GM12878 (cell line): ENCODE measurements around the gene BBX. TPM values are rescaled to one million over a fixed set of nuclear protein-coding genes. Genes with fewer than 3 reads are reported as not detected.

Source experiments
- ATAC-seq: fragments of 200-7000 bp; cut with Tn5 transposase; 3 replicates; pipeline ENCODE4 v1.9.1; 2020; ENCODE audit warnings: mild to moderate bottlenecking, moderate library complexity
- BruUV-seq: library from RNA; stranded (reverse); fragments of 400-500 nt; replicated peaks from 2 replicates; lab custom pipeline; 2021; lab: Mats Ljungman, UMichigan
- CTCF ChIA-PET: fragments of 300-600 bp; sonication (Branson Sonifier 250); formaldehyde crosslinking; extraction: SDS; loops from one replicate; lab custom pipeline; 2021; ENCODE audit warnings: inconsistent platforms; lab: Yijun Ruan, JAX
- POLR2A ChIA-PET: fragments of 350-600 bp; formaldehyde crosslinking; extraction: SDS; loops from one replicate; lab custom pipeline; 2021; ENCODE audit warnings: inconsistent platforms; lab: Charles Lee
- RAD21 ChIA-PET: fragments of 300-600 bp; sonication (Branson Sonifier 250); formaldehyde crosslinking; loops from one replicate; lab custom pipeline; 2023; ENCODE audit warnings: antibody characterized with exemption; ENCODE audit not compliant: unreplicated experiment; lab: Charles Lee
- SMC1A ChIA-PET: fragments of 300-600 bp; sonication (Branson Sonifier 250); formaldehyde crosslinking; loops from one replicate; lab custom pipeline; 2023; ENCODE audit not compliant: unreplicated experiment, uncharacterized antibody; lab: Charles Lee
- DNase-seq: peaks from one replicate; pipeline ENCODE4 v3.0.0-alpha.2; 2011; ENCODE audit warnings: low read depth, low spot score
- FAIRE-seq: peaks from 3 replicates; lab custom pipeline; 2011; peaks lifted over from hg19 to GRCh38; lab: Jason Lieb, UNC
- H2AFZ ChIP-seq: 2 replicates; pipeline ENCODE4 v1.6.0; 2011; ENCODE audit warnings: low read depth, low read length, control low read depth; ENCODE audit not compliant: control insufficient read depth
- H3K27ac ChIP-seq: 2 replicates; pipeline ENCODE4 v1.5.1; 2011; ENCODE audit warnings: control low read depth; ENCODE audit not compliant: control insufficient read depth, insufficient read depth
- H3K27me3 ChIP-seq, 2 experiments: replicated peaks in 1 of 2; 2 replicates each; pipeline versions ENCODE4 v1.6.0 to v1.6.1; 2011; ENCODE audit warnings: low read length in 1 of 2; ENCODE audit not compliant: control insufficient read depth in 2 of 2, insufficient read depth in 2 of 2
- H3K36me3 ChIP-seq, 2 experiments: 2 replicates each; pipeline ENCODE4 v1.5.1; 2011; ENCODE audit warnings: low read length in 1 of 2; ENCODE audit not compliant: control insufficient read depth in 2 of 2, insufficient read depth in 2 of 2
- H3K4me1 ChIP-seq: 2 replicates; pipeline ENCODE4 v1.6.1; 2011; ENCODE audit warnings: mild to moderate bottlenecking, low read length, moderate library complexity, mixed read lengths; ENCODE audit not compliant: control insufficient read depth, insufficient read depth
- H3K4me2 ChIP-seq: 2 replicates; pipeline ENCODE4 v1.6.0; 2011; ENCODE audit warnings: control low read depth; ENCODE audit not compliant: control insufficient read depth, insufficient read depth
- H3K4me3 ChIP-seq: fragments of 200-600 bp; sonication (generic); 2 replicates; pipeline ENCODE4 v1.5.1; 2016
- H3K79me2 ChIP-seq: 2 replicates; pipeline ENCODE4 v1.6.0; 2011; ENCODE audit warnings: low read length; ENCODE audit not compliant: control insufficient read depth, insufficient read depth
- H3K9ac ChIP-seq: 2 replicates; pipeline ENCODE4 v1.8.0; 2011; ENCODE audit warnings: low read length, control low read depth, mixed read lengths; ENCODE audit not compliant: control insufficient read depth, insufficient read depth
- H3K9me3 ChIP-seq: replicated peaks from 3 replicates; pipeline ENCODE4 v1.5.1; 2011; ENCODE audit warnings: mild to moderate bottlenecking, low read length; ENCODE audit not compliant: control insufficient read depth, insufficient read depth
- H4K20me1 ChIP-seq: 2 replicates; pipeline ENCODE4 v1.6.0; 2011; ENCODE audit not compliant: control insufficient read depth, insufficient read depth
- BCL11A ChIP-seq: IDR thresholded peaks from 2 replicates; pipeline ENCODE4 v1.6.1; 2011; ENCODE audit warnings: low read depth, low read length
- EGR1 ChIP-seq, 2 experiments: IDR thresholded peaks; 1 replicate in 1 of 2; 2 replicates in 1 of 2; pipeline ENCODE4 v1.6.1; 2011 to 2012; ENCODE audit warnings: low read depth in 2 of 2, low read length in 2 of 2, borderline replicate concordance in 1 of 2, mild to moderate bottlenecking in 1 of 2, moderate library complexity in 1 of 2
- MTA2 ChIP-seq: fragments of 450-650 bp; IDR thresholded peaks from 2 replicates; pipeline ENCODE4 v1.6.1; 2016; ENCODE audit warnings: low read depth, mild to moderate bottlenecking, moderate library complexity
- NR2F1 ChIP-seq: fragments of 450-650 bp; conservative IDR thresholded peaks from 2 replicates; pipeline ENCODE4 v1.6.1; 2017; ENCODE audit warnings: mild to moderate bottlenecking
- RBBP5 ChIP-seq: fragments of 200-600 bp; sonication (generic); conservative IDR thresholded peaks from 2 replicates; pipeline ENCODE4 v1.6.1; 2016
- WRNIP1 ChIP-seq: IDR thresholded peaks from 2 replicates; pipeline ENCODE4 v1.6.1; 2011; ENCODE audit warnings: low read depth, low read length, improper control_type of control experiment, borderline replicate concordance
- WGBS: methylation state at CpG from one replicate; pipeline ENCODE4 v1.1.6; 2016; ENCODE audit warnings: low lambda C conversion rate; ENCODE audit not compliant: insufficient replicate concordance, insufficient coverage; ENCODE audit errors: missing lambda C conversion rate; 5-methylcytosine and 5-hydroxymethylcytosine counted together
- in situ Hi-C: fragments of 300-500 bp; cut with MboI; formaldehyde crosslinking; loops from 9 replicates; pipeline ENCODE4 v1.14.3; 2018; ENCODE audit warnings: mixed read lengths
- intact Hi-C: fragments of 100-400 bp; cut with micrococcal nuclease; formaldehyde crosslinking; loops from one replicate; pipeline ENCODE4 v1.14.2; 2022; ENCODE audit not compliant: unreplicated experiment
- polyA plus RNA-seq, 11 experiments: library from polyadenylated mRNA; depleted of rRNA in 4 of 11; unstranded in 6 of 11; stranded (reverse) in 5 of 11; fragments of >200 nt; fragmentation: Nextera tagmentation in 4 of 11; fragmentation: Illumina TruSeq in 1 of 11; extraction: Ambion mirVana in 4 of 11; extraction: Trizol in 1 of 11; gene quantifications; 1 replicate in 1 of 11; 2 replicates in 10 of 11; pipeline versions ENCODE4 v1.2.1 to v1.2.3, GENCODE V29; 2011 to 2016; ENCODE audit warnings: inconsistent platforms in 2 of 11, missing spikeins in 2 of 11, low read depth in 1 of 11
- total RNA-seq, 4 experiments: library from RNA; depleted of rRNA in 3 of 4; stranded (reverse); fragments of >200 nt in 3 of 4; fragmentation: Illumina TruSeq in 1 of 4; extraction: Trizol in 1 of 4; gene quantifications; 2 replicates each; pipeline versions ENCODE4 v1.2.1 to v1.2.3, GENCODE V29; 2013 to 2021

Gene BBX
- total and polyA plus RNA-seq, 10 of the 15 experiments (the other 5 are each of a cell fraction or from before 2014, with no cell fraction given) = 13.3 to 38.5 (median 32.0) TPM

GRCh38 chr3:107682580-107682979, 159.8 kb downstream of the BBX start:
- intact Hi-C loops (no loop called here), in situ Hi-C loops (no loop called here)
- no peak for FAIRE-seq
- Histone ChIP-seq H3K4me2 (no peak overlapping the region), H3K9ac (no peak overlapping the region), H3K36me3 (no peaks in the 10 kb centered on the region), H4K20me1 (no peaks in the 10 kb centered on the region), H3K27me3 (no peaks in the 10 kb centered on the region), H3K4me1 (peaks cover 5% of the 10 kb centered on the region; the same call in 1 of the 2 replicates), H3K79me2 (no peaks in the 10 kb centered on the region), H3K27ac (no peak overlapping the region), H3K4me3 (no peak overlapping the region), H3K9me3 (no peaks in the 10 kb centered on the region), H2AFZ (no peak overlapping the region)
- ChIA-PET SMC1A (interaction anchor here (0.8 to 1.8 kb wide), 8 partner anchors 8 to 106 kb away, joined by 3 to 5 read pairs (median 3); no protein-coding TSS in a partner anchor), RAD21 (no interaction called here), POLR2A (interaction anchor here (0.5 kb wide), 1 partner anchor 251 kb away, joined by 4 read pairs; no protein-coding TSS in a partner anchor), CTCF (interaction anchor here (0.9 to 10.0 kb wide), 4 partner anchors 8 to 108 kb away, joined by 3 to 212 read pairs (median 6); no protein-coding TSS in a partner anchor)
- WGBS = 100% methylated on average over 1 of the region's 1 CpG
- DNase-seq = no peak
- ATAC-seq = no peak
- no TSS peak for BruUV-seq
- TF ChIP-seq RBBP5 (no peak), MTA2 (peak; percentile 62; the same call in 1 of the 2 replicates)

GRCh38 chr3:107683447-107683846, 160.7 kb downstream of the BBX start:
- Histone ChIP-seq H3K9me3 (no peaks in the 10 kb centered on the region), H4K20me1 (no peaks in the 10 kb centered on the region), H3K27me3 (no peaks in the 10 kb centered on the region), H3K27ac (no peak overlapping the region), H2AFZ (no peak overlapping the region), H3K36me3 (no peaks in the 10 kb centered on the region), H3K79me2 (no peaks in the 10 kb centered on the region), H3K4me2 (no peak overlapping the region), H3K4me1 (peaks cover 5% of the 10 kb centered on the region; the same call in 1 of the 2 replicates), H3K4me3 (no peak overlapping the region), H3K9ac (no peak overlapping the region)
- no peak for FAIRE-seq
- POLR2A ChIA-PET = interaction anchor here (0.5 to 0.6 kb wide), 2 partner anchors 21 to 252 kb away, joined by 3 to 4 read pairs; no protein-coding TSS in a partner anchor
- RAD21 ChIA-PET = interaction anchor here (0.6 to 1.6 kb wide), 3 partner anchors 8 to 159 kb away, joined by 3 to 4 read pairs (median 3); no protein-coding TSS in a partner anchor
- CTCF ChIA-PET = interaction anchor here (1.3 to 10.0 kb wide), 4 partner anchors 8 to 58 kb away, joined by 4 to 212 read pairs (median 10); no protein-coding TSS in a partner anchor
- no peak for DNase-seq
- intact Hi-C loops = no loop called here
- whole genome bisulfite sequencing = 71% methylated on average over 4 of the region's 4 CpGs
- no peak for ATAC-seq
- BruUV-seq = no TSS peak
- in situ Hi-C loops = no loop called here
- TF ChIP-seq NR2F1 = no peak
- TF ChIP-seq BCL11A = no peak
- TF ChIP-seq EGR1 (IDR thresholded peaks at IDR 0.05; ENCODE audit: borderline replicate concordance in 1 of 2, low read depth in 2 of 2, low read length in 2 of 2) = no peak
- no peak for TF ChIP-seq WRNIP1
- SMC1A ChIA-PET = interaction anchor here (0.8 to 1.8 kb wide), 5 partner anchors 13 to 103 kb away, joined by 3 to 4 read pairs (median 3); no protein-coding TSS in a partner anchor
